Measurements from ENCODE around the gene FXYD4.

Gene FXYD4

GRCh38 chr10:43396928-43397624, 25.6 kb downstream of the FXYD4 start:
- peak; percentile 55 to 70 (median 64) for DNase-seq

GRCh38 chr10:43398939-43399319, 27.5 kb downstream of the FXYD4 start:
- no peak for DNase-seq

- no peak for DNase-seq
Observed at GRCh38 chr10:43399320-43400310, 28.2 kb downstream of the FXYD4 start.

GRCh38 chr10:43401627-43402026, 30.2 kb downstream of the FXYD4 start:
- no peak for DNase-seq

- DNase-seq, result no peak
Observed at GRCh38 chr10:43402176-43402575, 30.7 kb downstream of the FXYD4 start.

GRCh38 chr10:43402880-43403452, 31.5 kb downstream of the FXYD4 start:
- no peak for DNase-seq

- DNase-seq, result no peak
Observed at GRCh38 chr10:43403911-43404703, 32.7 kb downstream of the FXYD4 start.

GRCh38 chr10:43404704-43405084, 33.3 kb downstream of the FXYD4 start:
- DNase-seq, result peak in 1 of 6 experiments; percentile 34

GRCh38 chr10:43407148-43407575, 35.7 kb downstream of the FXYD4 start:
- DNase-seq, result peak in 5 of 6 experiments; percentile 25 to 68 (median 57)

GRCh38 chr10:43407576-43408330, 36.3 kb downstream of the FXYD4 start:
- peak; percentile 65 to 81 (median 76) for DNase-seq

- DNase-seq, result no peak
Observed at GRCh38 chr10:43408331-43408709, 36.9 kb downstream of the FXYD4 start.

GRCh38 chr10:43408710-43409384, 37.4 kb downstream of the FXYD4 start, which contains the start of gene HNRNPF:
HNRNPF (minus strand) TSS chr10:43409186; CDS start chr10:43387884, 21,302 bp downstream.
- peak; percentile 90 to 99 (median 96) for DNase-seq

- DNase-seq, result peak; percentile 57 to 78 (median 64)
Observed at GRCh38 chr10:43409385-43410109, 38.1 kb downstream of the FXYD4 start.

GRCh38 chr10:43410345-43410744, 38.9 kb downstream of the FXYD4 start:
- DNase-seq, result no peak

- DNase-seq, result no peak
Observed at GRCh38 chr10:43411536-43411935, 40.1 kb downstream of the FXYD4 start.

- no peak for DNase-seq
Observed at GRCh38 chr10:43415544-43415943, 44.1 kb downstream of the FXYD4 start.

- peak in 3 of 6 experiments; percentile 31 to 49 (median 38) for DNase-seq
Observed at GRCh38 chr10:43417950-43418768, 46.7 kb downstream of the FXYD4 start.

GRCh38 chr10:43419997-43420368, 48.5 kb downstream of the FXYD4 start:
- DNase-seq, result no peak
